ENCODE data around the gene FUT9. TPM values are rescaled to one million over a fixed set of nuclear protein-coding genes. Genes with fewer than 3 reads are reported as not detected.

The FUT9 gene
- total RNA-seq, 2 donors from 2014 or later: 1.5 to 4.3 TPM

GRCh38 chr6:96142142-96142541 is 126.4 kb downstream of the FUT9 start:
- Histone ChIP-seq H3K9ac (ENCODE audit: extremely low read depth, low read length, poor library complexity, severe bottlenecking) (no peak overlapping the region), H3K36me3 (ENCODE audit: control insufficient read depth, insufficient read depth, low read length) (no peaks in the 10 kb centered on the region), H3K27me3 (ENCODE audit: control insufficient read depth, insufficient read depth, low read length, poor library complexity, severe bottlenecking) (no peaks in the 10 kb centered on the region), H3K4me1 (ENCODE audit: control insufficient read depth, insufficient read depth, low read length) (no peaks in the 10 kb centered on the region), H3K9me3 (ENCODE audit: control insufficient read depth, low read length) (peaks cover 10% of the 10 kb centered on the region), H3K4me3 (ENCODE audit: low read length) (no peak overlapping the region), H3K27ac (ENCODE audit: low read depth, low read length) (no peak overlapping the region)
- DNase-seq: no peak
- Mint-ChIP-seq H3K36me3 (ENCODE audit: low read depth) (peaks cover 5% of the 10 kb centered on the region), H3K4me3 (no peak overlapping the region), H3K27me3 (ENCODE audit: insufficient read depth) (no peaks in the 10 kb centered on the region), H3K4me1 (no peaks in the 10 kb centered on the region), H3K9me3 (peaks cover 16% of the 10 kb centered on the region), H3K27ac (no peak overlapping the region)
- 94 to 100% methylated on average over 1 to 2 of the region's 2 CpGs for WGBS, 2 experiments (ENCODE audit: insufficient coverage in 1 of 2, insufficient read length in 1 of 2)
- TF ChIP-seq CTCF (conservative IDR thresholded peaks at IDR 0.05): no peak

GRCh38 chr6:96150431-96150830 is 134.7 kb downstream of the FUT9 start:
- H3K36me3 Mint-ChIP-seq (ENCODE audit: low read depth): no peaks in the 10 kb centered on the region
- H3K9me3 ChIP-seq (ENCODE audit: control insufficient read depth, low read length): no peaks in the 10 kb centered on the region
- no peak overlapping the region for H3K4me3 ChIP-seq (ENCODE audit: low read length)
- no peak overlapping the region for H3K4me3 Mint-ChIP-seq
- no peaks in the 10 kb centered on the region for H3K4me1 ChIP-seq (ENCODE audit: control insufficient read depth, insufficient read depth, low read length)
- H3K27me3 Mint-ChIP-seq (ENCODE audit: insufficient read depth): no peaks in the 10 kb centered on the region
- no peaks in the 10 kb centered on the region for H3K9me3 Mint-ChIP-seq
- no peaks in the 10 kb centered on the region for H3K36me3 ChIP-seq (ENCODE audit: control insufficient read depth, insufficient read depth, low read length)
- no peaks in the 10 kb centered on the region for H3K27me3 ChIP-seq (ENCODE audit: control insufficient read depth, insufficient read depth, low read length, poor library complexity, severe bottlenecking)
- H3K27ac Mint-ChIP-seq: no peak overlapping the region
- no peaks in the 10 kb centered on the region for H3K4me1 Mint-ChIP-seq
- no peak for DNase-seq
- TF ChIP-seq CTCF (conservative IDR thresholded peaks at IDR 0.05): no peak
- H3K27ac ChIP-seq (ENCODE audit: low read depth, low read length): no peak overlapping the region
- 91% methylated on average over 2 of the region's 2 CpGs; no CpG with 5 or more reads in 1 of the 2 experiments for WGBS, 2 experiments (ENCODE audit: insufficient coverage in 1 of 2, insufficient read length in 1 of 2)
- no peak overlapping the region for H3K9ac ChIP-seq (ENCODE audit: extremely low read depth, low read length, poor library complexity, severe bottlenecking)

GRCh38 chr6:96151707-96152106 is 135.9 kb downstream of the FUT9 start:
- no peak for TF ChIP-seq CTCF (conservative IDR thresholded peaks at IDR 0.05)
- Histone ChIP-seq H3K4me1 (ENCODE audit: control insufficient read depth, insufficient read depth, low read length) (no peaks in the 10 kb centered on the region), H3K4me3 (ENCODE audit: low read length) (no peak overlapping the region), H3K27ac (ENCODE audit: low read depth, low read length) (no peak overlapping the region), H3K36me3 (ENCODE audit: control insufficient read depth, insufficient read depth, low read length) (no peaks in the 10 kb centered on the region), H3K9me3 (ENCODE audit: control insufficient read depth, low read length) (no peaks in the 10 kb centered on the region), H3K27me3 (ENCODE audit: control insufficient read depth, insufficient read depth, low read length, poor library complexity, severe bottlenecking) (no peaks in the 10 kb centered on the region), H3K9ac (ENCODE audit: extremely low read depth, low read length, poor library complexity, severe bottlenecking) (no peak overlapping the region)
- H3K4me3 Mint-ChIP-seq: no peak overlapping the region
- H3K27ac Mint-ChIP-seq: no peak overlapping the region
- H3K9me3 Mint-ChIP-seq: no peaks in the 10 kb centered on the region
- no peaks in the 10 kb centered on the region for H3K36me3 Mint-ChIP-seq (ENCODE audit: low read depth)
- no peaks in the 10 kb centered on the region for H3K27me3 Mint-ChIP-seq (ENCODE audit: insufficient read depth)
- H3K4me1 Mint-ChIP-seq: no peaks in the 10 kb centered on the region
- 96% methylated on average over 3 of the region's 3 CpGs; no CpG with 5 or more reads in 1 of the 2 experiments for WGBS, 2 experiments (ENCODE audit: insufficient coverage in 1 of 2, insufficient read length in 1 of 2)
- DNase-seq: no peak

Data from endodermal cell (in vitro differentiated cells).